Sigmoid colon (tissue), 3 donors: ENCODE data around the gene ARHGAP15.

Experiments
- CTCF ChIP-seq, 4 experiments: fragments of 450-650 bp in 3 of 4; fragments of 200-600 bp in 1 of 4; IDR thresholded peaks; one replicate each; pipeline ENCODE4 v1.5.1; 2016 to 2019; ENCODE audit warnings: antibody characterized with exemption in 4 of 4, mild to moderate bottlenecking in 3 of 4, moderate library complexity in 2 of 4
- POLR2A ChIP-seq, 2 donors: fragments of 450-650 bp; IDR thresholded peaks; one replicate each; pipeline ENCODE4 v1.6.1; 2016; ENCODE audit warnings: antibody characterized with exemption in 2 of 2, mild to moderate bottlenecking in 2 of 2, moderate library complexity in 2 of 2

- no peak for TF ChIP-seq CTCF (IDR thresholded peaks at IDR 0.05)
- TF ChIP-seq POLR2A (IDR thresholded peaks at IDR 0.05) = no peak
Measured at GRCh38 chr2:143264851-143265250, 135.6 kb downstream of the ARHGAP15 start.
